ENCODE data around the gene CABLES2.

CABLES2 gene

DNA sequence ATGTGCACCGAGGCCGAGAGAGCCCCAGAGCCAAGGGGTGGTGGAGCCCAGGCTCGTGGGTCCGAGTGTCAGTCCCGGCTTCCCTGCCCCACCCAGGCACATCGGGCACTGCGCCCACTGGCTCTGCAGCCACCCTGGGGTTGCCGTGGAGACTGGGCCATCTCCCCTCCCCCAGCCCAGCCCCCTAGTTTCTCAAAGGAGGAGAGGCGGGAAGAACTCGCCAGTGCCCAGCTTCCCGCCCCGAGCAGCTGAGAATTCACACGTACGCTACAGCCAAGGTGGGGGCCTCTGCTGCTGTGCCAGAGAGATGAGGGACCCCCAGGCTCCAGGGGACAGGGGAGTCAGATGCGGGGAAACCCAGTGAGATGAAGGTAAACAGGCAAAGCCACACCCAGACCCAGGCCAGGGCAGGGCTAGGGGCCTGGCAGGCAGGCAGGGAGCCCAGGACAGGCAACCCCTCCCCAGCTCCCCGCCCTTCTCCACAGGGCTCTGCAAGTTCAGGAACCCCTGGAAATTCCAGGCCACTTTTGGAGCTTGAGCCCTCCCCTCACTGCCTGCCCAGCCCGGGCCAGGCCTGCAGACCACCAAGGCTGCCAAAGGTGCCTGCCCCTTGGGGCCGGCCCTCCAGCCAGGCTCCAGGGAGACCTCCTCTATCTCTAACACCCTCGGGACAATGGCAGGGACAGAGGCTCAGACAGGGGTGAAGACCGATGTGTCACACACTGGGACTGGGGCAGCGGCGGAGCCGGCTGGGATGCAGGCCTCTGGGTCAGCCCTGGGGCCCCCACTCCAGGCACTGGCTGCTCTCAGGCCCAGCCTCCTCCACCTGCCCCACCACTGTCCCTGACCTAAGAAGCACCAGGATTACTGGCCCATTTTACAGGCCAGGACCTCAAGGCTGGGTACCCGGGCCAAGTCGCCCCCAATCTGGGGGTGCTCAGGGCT is 46.0 kb downstream of the CABLES2 start:
- no peak overlapping the region for H2AFZ ChIP-seq (ENCODE audit: low read length, unreplicated experiment)
- no peaks in the 10 kb centered on the region for H3K36me3 ChIP-seq (ENCODE audit: insufficient read depth, low read length)
- peaks cover 69% of the 10 kb centered on the region for H3K4me1 ChIP-seq (ENCODE audit: control insufficient read depth, insufficient read depth, low read length, unreplicated experiment)
- no peak overlapping the region for H3K27ac ChIP-seq (ENCODE audit: low read depth, low read length)
- H3K4me3 ChIP-seq (ENCODE audit: low read depth, low read length) = no peak overlapping the region
- no peaks in the 10 kb centered on the region for H3K79me2 ChIP-seq (ENCODE audit: control insufficient read depth, insufficient read depth, low read length, unreplicated experiment)
- H3K27me3 ChIP-seq (ENCODE audit: insufficient read depth, low read length) = no peaks in the 10 kb centered on the region

- H3K36me3 ChIP-seq (ENCODE audit: insufficient read depth, low read length) = no peaks in the 10 kb centered on the region
- peak overlapping the region; percentile 67 for H3K27ac ChIP-seq (ENCODE audit: low read depth, low read length)
- H3K4me3 ChIP-seq (ENCODE audit: low read depth, low read length) = no peak overlapping the region
- H2AFZ ChIP-seq (ENCODE audit: low read length, unreplicated experiment) = no peak overlapping the region
- H3K4me1 ChIP-seq (ENCODE audit: control insufficient read depth, insufficient read depth, low read length, unreplicated experiment) = peaks cover 75% of the 10 kb centered on the region
- H3K27me3 ChIP-seq (ENCODE audit: insufficient read depth, low read length) = no peaks in the 10 kb centered on the region
- no peaks in the 10 kb centered on the region for H3K79me2 ChIP-seq (ENCODE audit: control insufficient read depth, insufficient read depth, low read length, unreplicated experiment)
These were observed 47.5 kb downstream of the CABLES2 start for GRCh38 chr20:62359491-62360121.

GRCh38 chr20:62359043-62359490 is 48.0 kb downstream of the CABLES2 start:
- peaks cover 70% of the 10 kb centered on the region for H3K4me1 ChIP-seq (ENCODE audit: control insufficient read depth, insufficient read depth, low read length, unreplicated experiment)
- no peak overlapping the region for H2AFZ ChIP-seq (ENCODE audit: low read length, unreplicated experiment)
- no peaks in the 10 kb centered on the region for H3K79me2 ChIP-seq (ENCODE audit: control insufficient read depth, insufficient read depth, low read length, unreplicated experiment)
- H3K4me3 ChIP-seq (ENCODE audit: low read depth, low read length) = no peak overlapping the region
- peak overlapping the region; percentile 67 for H3K27ac ChIP-seq (ENCODE audit: low read depth, low read length)
- H3K36me3 ChIP-seq (ENCODE audit: insufficient read depth, low read length) = no peaks in the 10 kb centered on the region
- no peaks in the 10 kb centered on the region for H3K27me3 ChIP-seq (ENCODE audit: insufficient read depth, low read length)

DNA sequence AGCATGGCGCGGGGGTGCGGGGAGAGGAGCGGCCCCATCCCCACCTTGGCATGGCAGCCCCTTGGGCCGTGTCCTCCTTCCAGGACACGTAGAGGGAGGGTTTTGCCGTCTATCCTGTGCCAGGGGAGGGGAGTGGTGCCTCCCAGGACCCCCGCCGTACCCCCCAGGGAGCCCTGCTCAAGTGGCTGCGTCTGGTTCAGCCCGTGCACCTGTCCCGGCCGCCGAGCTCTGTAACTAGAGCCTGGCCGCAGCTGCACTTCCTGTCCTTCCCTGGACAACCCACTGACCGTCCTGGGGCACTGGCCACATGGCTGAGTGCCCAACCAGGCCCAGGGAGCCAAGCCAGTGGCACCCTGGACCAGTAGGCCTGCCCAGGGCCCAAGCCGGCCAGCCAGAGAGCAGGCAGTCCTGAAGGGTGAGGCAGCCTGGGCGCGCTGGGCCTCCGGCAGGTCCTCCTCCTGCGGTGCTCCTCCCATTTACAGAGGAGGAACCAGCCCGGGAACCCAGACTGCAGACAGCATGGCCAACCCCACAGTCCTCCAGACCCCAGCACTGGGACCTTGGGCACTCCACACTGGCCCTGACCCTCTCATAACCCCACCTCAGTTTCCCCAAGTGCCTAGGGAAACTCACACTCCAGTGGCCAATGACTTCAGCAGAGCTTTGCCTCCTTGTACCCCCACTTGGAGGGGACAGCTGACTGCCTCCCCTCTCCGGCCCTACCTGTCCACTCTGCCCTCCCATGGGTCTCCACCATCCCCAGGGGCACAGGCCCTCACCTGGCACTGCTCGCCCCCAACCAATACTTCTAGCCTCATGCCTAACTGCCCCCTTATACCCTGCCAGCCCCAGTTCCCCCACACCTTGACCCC is 48.7 kb downstream of the CABLES2 start:
- H3K27ac ChIP-seq (ENCODE audit: low read depth, low read length) = peak overlapping the region; percentile 67

DNA sequence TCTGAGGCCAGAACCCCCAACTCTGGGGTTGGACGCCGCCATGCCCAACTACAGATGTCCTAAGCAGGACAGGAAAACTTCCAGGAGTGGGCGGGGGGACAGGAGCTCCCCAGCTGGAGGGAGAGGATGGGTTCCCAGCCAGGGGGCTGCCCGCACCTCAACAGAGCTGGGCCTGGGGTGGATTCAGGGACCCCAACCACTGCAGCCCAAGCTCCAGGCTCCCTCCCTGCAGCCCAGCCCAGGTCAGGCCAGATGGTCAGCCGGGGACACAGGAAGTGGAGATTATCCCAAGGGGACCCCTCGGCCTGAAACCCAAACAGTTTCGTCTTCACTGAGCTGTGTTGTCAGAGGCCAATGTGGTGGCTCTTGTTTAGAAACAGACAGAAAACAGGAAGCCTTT is 49.4 kb downstream of the CABLES2 start:
- Histone ChIP-seq H3K4me1 (ENCODE audit: control insufficient read depth, insufficient read depth, low read length, unreplicated experiment) (peaks cover 65% of the 10 kb centered on the region), H3K79me2 (ENCODE audit: control insufficient read depth, insufficient read depth, low read length, unreplicated experiment) (no peaks in the 10 kb centered on the region), H3K4me3 (ENCODE audit: low read depth, low read length) (peak overlapping the region; percentile 18), H2AFZ (ENCODE audit: low read length, unreplicated experiment) (no peak overlapping the region), H3K27me3 (ENCODE audit: insufficient read depth, low read length) (no peaks in the 10 kb centered on the region), H3K27ac (ENCODE audit: low read depth, low read length) (peak overlapping the region; percentile 67; the same call in 1 of the 2 replicates), H3K36me3 (ENCODE audit: insufficient read depth, low read length) (no peaks in the 10 kb centered on the region)

More for the DNA sequence above, 48.7 kb downstream of the CABLES2 start:
- Histone ChIP-seq H3K27me3 (ENCODE audit: insufficient read depth, low read length) (no peaks in the 10 kb centered on the region), H3K79me2 (ENCODE audit: control insufficient read depth, insufficient read depth, low read length, unreplicated experiment) (no peaks in the 10 kb centered on the region), H3K36me3 (ENCODE audit: insufficient read depth, low read length) (no peaks in the 10 kb centered on the region), H2AFZ (ENCODE audit: low read length, unreplicated experiment) (no peak overlapping the region), H3K4me1 (ENCODE audit: control insufficient read depth, insufficient read depth, low read length, unreplicated experiment) (peaks cover 63% of the 10 kb centered on the region), H3K4me3 (ENCODE audit: low read depth, low read length) (no peak overlapping the region)

DNA sequence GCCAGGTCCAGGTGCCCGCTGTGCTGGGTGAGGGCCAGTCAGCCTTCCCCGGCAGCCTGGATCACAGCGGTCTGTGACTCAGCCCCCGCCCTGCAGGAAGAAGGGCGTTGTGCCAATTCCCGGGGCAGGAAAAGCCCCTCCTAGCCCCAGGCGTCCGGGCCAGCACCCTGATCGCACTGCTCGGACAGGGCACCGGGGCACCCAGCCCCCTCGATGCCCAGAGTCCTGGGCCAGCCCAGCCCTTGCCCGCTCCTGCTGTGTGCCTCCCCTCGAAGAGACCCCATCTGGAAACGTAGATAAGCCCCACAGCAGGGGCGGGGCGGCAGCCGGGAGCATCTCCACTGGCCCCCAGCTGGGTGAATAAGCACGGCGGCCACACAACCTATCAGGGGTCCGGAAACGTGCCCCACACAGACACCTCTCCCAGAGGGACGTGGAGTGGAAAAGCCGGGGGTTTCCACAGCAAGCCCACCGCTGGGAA is 49.9 kb downstream of the CABLES2 start:
- H2AFZ ChIP-seq (ENCODE audit: low read length, unreplicated experiment) = no peak overlapping the region

DNA sequence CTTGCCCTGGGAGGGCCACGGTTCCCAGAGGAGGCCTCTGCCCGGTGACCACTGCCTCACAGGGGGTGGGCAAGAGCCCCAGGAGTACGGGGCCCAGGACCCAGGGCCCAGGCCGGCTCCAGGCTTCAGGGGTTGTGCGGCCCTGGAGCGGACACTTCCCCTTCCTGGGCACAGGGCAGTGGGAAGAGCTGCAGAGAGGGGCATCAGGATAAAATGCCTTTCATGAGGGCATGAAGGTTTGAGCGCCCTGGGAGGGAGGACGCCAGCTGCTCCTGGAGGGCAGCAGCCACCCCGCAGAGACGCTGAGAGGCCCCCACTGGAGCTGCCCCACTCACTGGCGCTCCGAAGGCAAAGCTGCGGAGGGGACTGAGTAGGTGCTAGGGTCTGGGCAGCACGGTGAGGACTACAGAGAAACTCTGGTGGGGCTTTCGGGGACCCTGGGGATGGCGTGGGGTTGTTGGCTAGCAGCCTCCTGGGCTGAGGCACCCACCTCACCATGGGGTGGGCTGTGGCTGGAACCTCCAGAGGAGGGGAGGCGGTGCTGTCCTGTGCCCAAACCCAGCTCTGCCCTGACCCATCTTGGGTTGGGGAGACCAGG is 50.4 kb downstream of the CABLES2 start:
- H3K27me3 ChIP-seq (ENCODE audit: insufficient read depth, low read length) = no peaks in the 10 kb centered on the region
- no peaks in the 10 kb centered on the region for H3K79me2 ChIP-seq (ENCODE audit: control insufficient read depth, insufficient read depth, low read length, unreplicated experiment)
- no peak overlapping the region for H3K4me3 ChIP-seq (ENCODE audit: low read depth, low read length)
- no peak overlapping the region for H2AFZ ChIP-seq (ENCODE audit: low read length, unreplicated experiment)
- peaks cover 68% of the 10 kb centered on the region for H3K4me1 ChIP-seq (ENCODE audit: control insufficient read depth, insufficient read depth, low read length, unreplicated experiment)
- no peaks in the 10 kb centered on the region for H3K36me3 ChIP-seq (ENCODE audit: insufficient read depth, low read length)
- H3K27ac ChIP-seq (ENCODE audit: low read depth, low read length) = peak overlapping the region; percentile 29; the same call in 1 of the 2 replicates

More for the DNA sequence above, 49.9 kb downstream of the CABLES2 start:
- Histone ChIP-seq H3K4me3 (ENCODE audit: low read depth, low read length) (peak overlapping the region; percentile 18), H3K27me3 (ENCODE audit: insufficient read depth, low read length) (no peaks in the 10 kb centered on the region), H3K79me2 (ENCODE audit: control insufficient read depth, insufficient read depth, low read length, unreplicated experiment) (no peaks in the 10 kb centered on the region), H3K27ac (ENCODE audit: low read depth, low read length) (peak overlapping the region; percentile 67; the same call in 1 of the 2 replicates), H3K36me3 (ENCODE audit: insufficient read depth, low read length) (no peaks in the 10 kb centered on the region), H3K4me1 (ENCODE audit: control insufficient read depth, insufficient read depth, low read length, unreplicated experiment) (peaks cover 68% of the 10 kb centered on the region)

DNA sequence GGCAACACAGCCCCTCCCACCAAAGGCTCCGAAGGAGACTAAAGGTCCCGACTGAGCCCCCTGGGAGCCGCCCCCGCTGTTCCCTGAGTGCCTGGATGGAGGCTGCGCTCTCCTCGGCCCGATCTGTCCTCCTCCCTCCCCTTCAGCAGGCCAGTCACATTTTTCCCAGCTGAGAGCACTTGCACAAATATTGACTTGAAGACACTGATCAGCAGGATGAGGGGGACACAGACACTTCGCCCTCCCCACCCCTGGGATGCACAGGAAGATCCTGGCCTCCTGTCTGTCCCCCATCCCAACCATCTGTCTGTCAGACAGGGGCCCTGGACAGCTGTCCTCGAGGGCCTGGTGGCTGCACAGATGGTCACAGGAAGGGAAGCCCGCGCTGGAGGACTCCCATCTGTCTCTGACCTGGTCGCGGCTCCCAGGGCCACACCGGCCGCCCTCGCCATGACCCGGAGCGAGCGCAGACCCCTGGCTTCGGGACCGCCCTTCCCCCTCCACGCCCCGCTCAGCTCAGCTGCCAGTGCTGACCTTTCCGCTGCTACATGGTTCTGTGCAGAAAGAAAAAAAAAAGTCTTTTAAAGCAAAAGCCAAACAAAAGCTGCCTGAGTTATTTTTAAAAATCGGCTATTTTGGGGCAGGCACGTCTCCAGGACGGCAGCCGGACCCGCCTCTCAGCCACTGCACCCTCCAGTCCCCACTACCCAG is 51.1 kb downstream of the CABLES2 start:
- H3K79me2 ChIP-seq (ENCODE audit: control insufficient read depth, insufficient read depth, low read length, unreplicated experiment) = no peaks in the 10 kb centered on the region
- H3K27ac ChIP-seq (ENCODE audit: low read depth, low read length) = peak overlapping the region; percentile 29; the same call in 1 of the 2 replicates
- no peak overlapping the region for H2AFZ ChIP-seq (ENCODE audit: low read length, unreplicated experiment)

DNA sequence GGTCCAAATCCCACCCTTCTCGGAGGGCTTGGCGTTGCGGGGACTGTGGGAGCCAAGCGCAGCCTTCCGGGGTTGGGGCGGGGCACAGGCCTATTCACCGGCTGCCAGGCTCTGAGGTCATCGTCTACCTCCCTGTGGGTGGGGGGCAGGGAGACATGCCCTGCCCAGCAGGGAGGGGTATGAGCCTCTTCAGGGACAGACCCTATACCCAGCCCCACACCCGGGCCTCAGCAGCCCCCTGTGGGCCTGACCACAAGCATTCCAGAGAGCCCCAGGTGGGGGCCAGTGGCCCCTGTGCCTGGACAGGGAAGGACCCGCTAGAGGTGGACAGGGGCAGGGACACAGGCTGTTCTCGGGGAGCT is 51.6 kb downstream of the CABLES2 start:
- H2AFZ ChIP-seq (ENCODE audit: low read length, unreplicated experiment) = no peak overlapping the region
- H3K4me1 ChIP-seq (ENCODE audit: control insufficient read depth, insufficient read depth, low read length, unreplicated experiment) = peaks cover 60% of the 10 kb centered on the region
- no peaks in the 10 kb centered on the region for H3K27me3 ChIP-seq (ENCODE audit: insufficient read depth, low read length)
- H3K36me3 ChIP-seq (ENCODE audit: insufficient read depth, low read length) = no peaks in the 10 kb centered on the region
- H3K79me2 ChIP-seq (ENCODE audit: control insufficient read depth, insufficient read depth, low read length, unreplicated experiment) = no peaks in the 10 kb centered on the region
- peak overlapping the region; percentile 29; the same call in 1 of the 2 replicates for H3K27ac ChIP-seq (ENCODE audit: low read depth, low read length)
- no peak overlapping the region for H3K4me3 ChIP-seq (ENCODE audit: low read depth, low read length)

More for the DNA sequence above, 51.1 kb downstream of the CABLES2 start:
- Histone ChIP-seq H3K4me1 (ENCODE audit: control insufficient read depth, insufficient read depth, low read length, unreplicated experiment) (peaks cover 65% of the 10 kb centered on the region), H3K4me3 (ENCODE audit: low read depth, low read length) (no peak overlapping the region), H3K36me3 (ENCODE audit: insufficient read depth, low read length) (no peaks in the 10 kb centered on the region), H3K27me3 (ENCODE audit: insufficient read depth, low read length) (no peaks in the 10 kb centered on the region)

Measured in ACC112 (cell line).